ENCODE results near the gene KCNH2.

Gene KCNH2

GRCh38 chr7:150900675-150901074 is 77.4 kb downstream of the KCNH2 start:
- Histone ChIP-seq H3K27ac (ENCODE audit: low read length) (no peak overlapping the region), H3K9ac (ENCODE audit: low read depth, low read length) (no peak overlapping the region; the same call in 1 of the 2 replicates), H3K4me1 (ENCODE audit: insufficient read depth, low read length) (peaks cover 10% of the 10 kb centered on the region; the same call in 1 of the 2 replicates), H3K9me3 (ENCODE audit: insufficient read depth, low read depth, low read length) (no peaks in the 10 kb centered on the region), H3K36me3 (ENCODE audit: insufficient read depth, low read depth, low read length) (no peaks in the 10 kb centered on the region), H3K4me3 (ENCODE audit: low read length) (no peak overlapping the region), H3K27me3 (ENCODE audit: insufficient read depth, low read length) (peaks cover 45% of the 10 kb centered on the region)

GRCh38 chr7:150898475-150899011 is 79.6 kb downstream of the KCNH2 start:
- Histone ChIP-seq H3K36me3 (ENCODE audit: insufficient read depth, low read depth, low read length) (no peaks in the 10 kb centered on the region), H3K9me3 (ENCODE audit: insufficient read depth, low read depth, low read length) (no peaks in the 10 kb centered on the region; the same call in none of the 2 replicates), H3K4me1 (ENCODE audit: insufficient read depth, low read length) (peaks cover 10% of the 10 kb centered on the region; the same call in 1 of the 2 replicates), H3K27ac (ENCODE audit: low read length) (no peak overlapping the region), H3K9ac (ENCODE audit: low read depth, low read length) (no peak overlapping the region), H3K27me3 (ENCODE audit: insufficient read depth, low read length) (peaks cover 45% of the 10 kb centered on the region), H3K4me3 (ENCODE audit: low read length) (no peak overlapping the region)

GRCh38 chr7:150897502-150898474 is 80.3 kb downstream of the KCNH2 start:
- no peaks in the 10 kb centered on the region for H3K36me3 ChIP-seq (ENCODE audit: insufficient read depth, low read depth, low read length)

GRCh38 chr7:150896562-150897209 is 81.4 kb downstream of the KCNH2 start:
- Histone ChIP-seq H3K4me3 (ENCODE audit: low read length) (no peak overlapping the region), H3K9me3 (ENCODE audit: insufficient read depth, low read depth, low read length) (no peaks in the 10 kb centered on the region; the same call in none of the 2 replicates), H3K9ac (ENCODE audit: low read depth, low read length) (no peak overlapping the region), H3K27ac (ENCODE audit: low read length) (no peak overlapping the region), H3K4me1 (ENCODE audit: insufficient read depth, low read length) (peaks cover 10% of the 10 kb centered on the region; the same call in 1 of the 2 replicates), H3K27me3 (ENCODE audit: insufficient read depth, low read length) (peaks cover 45% of the 10 kb centered on the region), H3K36me3 (ENCODE audit: insufficient read depth, low read depth, low read length) (no peaks in the 10 kb centered on the region)

More at GRCh38 chr7:150897502-150898474, 80.3 kb downstream of the KCNH2 start:
- H3K9ac ChIP-seq (ENCODE audit: low read depth, low read length), result no peak overlapping the region
- no peaks in the 10 kb centered on the region; the same call in none of the 2 replicates for H3K9me3 ChIP-seq (ENCODE audit: insufficient read depth, low read depth, low read length)
- no peak overlapping the region for H3K4me3 ChIP-seq (ENCODE audit: low read length)
- H3K27me3 ChIP-seq (ENCODE audit: insufficient read depth, low read length), result peaks cover 45% of the 10 kb centered on the region
- peaks cover 10% of the 10 kb centered on the region; the same call in 1 of the 2 replicates for H3K4me1 ChIP-seq (ENCODE audit: insufficient read depth, low read length)
- no peak overlapping the region for H3K27ac ChIP-seq (ENCODE audit: low read length)

GRCh38 chr7:150895809-150896208 is 82.3 kb downstream of the KCNH2 start:
- H3K36me3 ChIP-seq (ENCODE audit: insufficient read depth, low read depth, low read length), result no peaks in the 10 kb centered on the region
- H3K4me3 ChIP-seq (ENCODE audit: low read length), result no peak overlapping the region
- H3K9ac ChIP-seq (ENCODE audit: low read depth, low read length), result no peak overlapping the region

More at GRCh38 chr7:150895809-150896208, 82.3 kb downstream of the KCNH2 start:
- Histone ChIP-seq H3K27ac (ENCODE audit: low read length) (no peak overlapping the region), H3K4me1 (ENCODE audit: insufficient read depth, low read length) (peaks cover under 1% of the 10 kb centered on the region; the same call in 1 of the 2 replicates), H3K9me3 (ENCODE audit: insufficient read depth, low read depth, low read length) (no peaks in the 10 kb centered on the region; the same call in none of the 2 replicates), H3K27me3 (ENCODE audit: insufficient read depth, low read length) (peaks cover 37% of the 10 kb centered on the region)
